ENCODE data around the gene TEAD1.
A peak's percentile ranks its signal among the peaks of the same experiment; 100 is the strongest.

The TEAD1 gene

GRCh38 chr11:12667646-12668045, 6.6 kb upstream of the TEAD1 start:
- no peak for FAIRE-seq

- no peak for FAIRE-seq
Measured at GRCh38 chr11:12668166-12668565, 6.1 kb upstream of the TEAD1 start.

GRCh38 chr11:12669930-12670329, 4.3 kb upstream of the TEAD1 start:
- FAIRE-seq: no peak

GRCh38 chr11:12671370-12671769, 2.9 kb upstream of the TEAD1 start:
- FAIRE-seq: no peak

GRCh38 chr11:12673601-12673923, 659 bp upstream of the TEAD1 start:
- FAIRE-seq: peak; percentile 33

GRCh38 chr11:12674571-12674935, 332 bp downstream of the TEAD1 start:
- FAIRE-seq: no peak

- no peak for FAIRE-seq
Measured at GRCh38 chr11:12674936-12675696, 895 bp downstream of the TEAD1 start.

- FAIRE-seq: no peak
Measured at GRCh38 chr11:12675951-12676711, 1.9 kb downstream of the TEAD1 start.

- peak; percentile 6 for FAIRE-seq
Measured at GRCh38 chr11:12677131-12677530, 2.9 kb downstream of the TEAD1 start.

- FAIRE-seq: no peak
Measured at GRCh38 chr11:12678092-12678491, 3.9 kb downstream of the TEAD1 start.

- FAIRE-seq: no peak
Measured at GRCh38 chr11:12678991-12679390, 4.8 kb downstream of the TEAD1 start.

- FAIRE-seq: peak; percentile 8
Measured at GRCh38 chr11:12679471-12679870, 5.2 kb downstream of the TEAD1 start.

GRCh38 chr11:12680246-12680939, 6.2 kb downstream of the TEAD1 start:
- no peak for FAIRE-seq

- FAIRE-seq: no peak
Measured at GRCh38 chr11:12680940-12681258, 6.7 kb downstream of the TEAD1 start.

GRCh38 chr11:12681466-12681865, 7.2 kb downstream of the TEAD1 start:
- FAIRE-seq: no peak

GRCh38 chr11:12682288-12682687, 8.1 kb downstream of the TEAD1 start:
- no peak for FAIRE-seq

GRCh38 chr11:12682737-12683500, 8.7 kb downstream of the TEAD1 start:
- FAIRE-seq: no peak

- no peak for FAIRE-seq
Measured at GRCh38 chr11:12683874-12684273, 9.7 kb downstream of the TEAD1 start.

GRCh38 chr11:12684315-12684714, 10.1 kb downstream of the TEAD1 start:
- no peak for FAIRE-seq

GRCh38 chr11:12684816-12685215, 10.6 kb downstream of the TEAD1 start:
- no peak for FAIRE-seq

GRCh38 chr11:12685229-12685628, 11.0 kb downstream of the TEAD1 start:
- no peak for FAIRE-seq

- FAIRE-seq: no peak
Measured at GRCh38 chr11:12686246-12687060, 12.2 kb downstream of the TEAD1 start.
